ENCODE results near the gene PPTC7.

GRCh38 chr12:110576504-110576903 is 6.6 kb downstream of the PPTC7 start:
- TF ChIP-seq ZBTB7A (tag by site-specific recombination; IDR thresholded peaks at IDR 0.05; ENCODE audit: low read depth) (no peak), ZNF704 (tag by site-specific recombination; IDR thresholded peaks at IDR 0.05) (no peak), GLI4 (tag by site-specific recombination; IDR thresholded peaks at IDR 0.05) (no peak), KLF8 (tag by site-specific recombination; IDR thresholded peaks at IDR 0.05) (no peak), ZNF624 (tag by site-specific recombination; IDR thresholded peaks at IDR 0.05) (no peak), CTCF (tag by site-specific recombination; IDR thresholded peaks at IDR 0.05) (no peak), ZNF580 (tag by site-specific recombination; IDR thresholded peaks at IDR 0.05) (no peak), ZBTB10 (tag by site-specific recombination; IDR thresholded peaks at IDR 0.05) (no peak), ZNF26 (tag by site-specific recombination; IDR thresholded peaks at IDR 0.05) (no peak), KLF1 (tag by site-specific recombination; IDR thresholded peaks at IDR 0.05) (no peak), ZBTB17 (tag by site-specific recombination; IDR thresholded peaks at IDR 0.05) (no peak), ZNF175 (tag by site-specific recombination; IDR thresholded peaks at IDR 0.05) (no peak)
